OCI-LY1 (cell line): ENCODE measurements around the gene THRA.

Source experiments
- H2AFZ ChIP-seq: fragments of 200-600 bp; sonication (generic), shearing (Covaris generic); 2 replicates; pipeline ENCODE4 v1.6.0; 2014; ENCODE audit warnings: antibody characterized with exemption, mild to moderate bottlenecking, low read length
- H3F3A ChIP-seq: fragments of 200-600 bp; sonication (generic), shearing (Covaris generic); 2 replicates; pipeline ENCODE4 v1.6.0; 2014; ENCODE audit warnings: mild to moderate bottlenecking, antibody characterized with exemption, low read length, moderate library complexity; ENCODE audit not compliant: insufficient read depth
- H3K27ac ChIP-seq: fragments of 200-600 bp; sonication (generic); 2 replicates; pipeline ENCODE4 v1.5.1; 2014; ENCODE audit warnings: low read length, mixed run types, mild to moderate bottlenecking, low read depth; ENCODE audit not compliant: poor library complexity, severe bottlenecking
- H3K27me3 ChIP-seq: fragments of 200-600 bp; sonication (generic); 2 replicates; pipeline ENCODE4 v1.6.0; 2014; ENCODE audit warnings: antibody characterized with exemption, mild to moderate bottlenecking, low read length, moderate library complexity; ENCODE audit not compliant: insufficient read depth
- H3K36me3 ChIP-seq: fragments of 200-600 bp; sonication (generic); 2 replicates; pipeline ENCODE4 v1.6.1; 2014; ENCODE audit warnings: mild to moderate bottlenecking, antibody characterized with exemption, low read length, moderate library complexity, mixed read lengths; ENCODE audit not compliant: insufficient read depth
- H3K4me1 ChIP-seq: fragments of 200-600 bp; sonication (generic); 2 replicates; pipeline ENCODE4 v1.5.1; 2014; ENCODE audit warnings: mild to moderate bottlenecking, low read length, moderate library complexity; ENCODE audit not compliant: insufficient read depth, severe bottlenecking
- H3K4me2 ChIP-seq: fragments of 200-600 bp; sonication (generic), shearing (Covaris generic); 2 replicates; pipeline ENCODE4 v1.6.1; 2014; ENCODE audit warnings: low read length
- H3K4me3 ChIP-seq: fragments of 200-600 bp; sonication (generic); 2 replicates; pipeline ENCODE4 v1.5.1; 2014; ENCODE audit warnings: low read length, low read depth, mild to moderate bottlenecking, mixed read lengths; ENCODE audit not compliant: poor library complexity, severe bottlenecking
- H3K79me2 ChIP-seq: fragments of 200-600 bp; shearing (Covaris generic); 2 replicates; pipeline ENCODE4 v1.6.1; 2016; ENCODE audit warnings: mixed run types, low read length, mixed read lengths; ENCODE audit not compliant: insufficient read depth
- H3K9ac ChIP-seq: fragments of 200-600 bp; sonication (generic), shearing (Covaris generic); 2 replicates; pipeline ENCODE4 v1.6.1; 2014; ENCODE audit warnings: mild to moderate bottlenecking, low read length, mixed read lengths
- H3K9me2 ChIP-seq: fragments of 200-600 bp; sonication (generic), shearing (Covaris generic); 2 replicates; pipeline ENCODE4 v1.6.1; 2014; ENCODE audit warnings: low read depth, mild to moderate bottlenecking, low read length, mixed read lengths
- H3K9me3 ChIP-seq: fragments of 200-600 bp; shearing (Covaris generic); 2 replicates; pipeline ENCODE4 v1.6.1; 2014; ENCODE audit warnings: low read length, mixed read lengths
- H4K20me1 ChIP-seq: fragments of 200-600 bp; sonication (generic), shearing (Covaris generic); 2 replicates; pipeline ENCODE4 v1.6.0; 2016; ENCODE audit warnings: mild to moderate bottlenecking, low read length; ENCODE audit not compliant: insufficient read depth
- EZH2 ChIP-seq: fragments of 200-600 bp; sonication (generic), shearing (Covaris generic); IDR thresholded peaks from 2 replicates; pipeline ENCODE4 v1.8.0; 2017; ENCODE audit warnings: borderline replicate concordance, mixed run types, mild to moderate bottlenecking, antibody characterized with exemption, low read length, moderate library complexity, mixed read lengths
- TF ChIP-seq, protein P1 (sequence below): fragments of 200-600 bp; sonication (generic), shearing (Covaris generic); IDR thresholded peaks from 2 replicates; pipeline ENCODE4 v1.5.1; 2017; ENCODE audit warnings: mild to moderate bottlenecking, antibody characterized with exemption, low read length, moderate library complexity, mixed read lengths

THRA gene

DNA sequence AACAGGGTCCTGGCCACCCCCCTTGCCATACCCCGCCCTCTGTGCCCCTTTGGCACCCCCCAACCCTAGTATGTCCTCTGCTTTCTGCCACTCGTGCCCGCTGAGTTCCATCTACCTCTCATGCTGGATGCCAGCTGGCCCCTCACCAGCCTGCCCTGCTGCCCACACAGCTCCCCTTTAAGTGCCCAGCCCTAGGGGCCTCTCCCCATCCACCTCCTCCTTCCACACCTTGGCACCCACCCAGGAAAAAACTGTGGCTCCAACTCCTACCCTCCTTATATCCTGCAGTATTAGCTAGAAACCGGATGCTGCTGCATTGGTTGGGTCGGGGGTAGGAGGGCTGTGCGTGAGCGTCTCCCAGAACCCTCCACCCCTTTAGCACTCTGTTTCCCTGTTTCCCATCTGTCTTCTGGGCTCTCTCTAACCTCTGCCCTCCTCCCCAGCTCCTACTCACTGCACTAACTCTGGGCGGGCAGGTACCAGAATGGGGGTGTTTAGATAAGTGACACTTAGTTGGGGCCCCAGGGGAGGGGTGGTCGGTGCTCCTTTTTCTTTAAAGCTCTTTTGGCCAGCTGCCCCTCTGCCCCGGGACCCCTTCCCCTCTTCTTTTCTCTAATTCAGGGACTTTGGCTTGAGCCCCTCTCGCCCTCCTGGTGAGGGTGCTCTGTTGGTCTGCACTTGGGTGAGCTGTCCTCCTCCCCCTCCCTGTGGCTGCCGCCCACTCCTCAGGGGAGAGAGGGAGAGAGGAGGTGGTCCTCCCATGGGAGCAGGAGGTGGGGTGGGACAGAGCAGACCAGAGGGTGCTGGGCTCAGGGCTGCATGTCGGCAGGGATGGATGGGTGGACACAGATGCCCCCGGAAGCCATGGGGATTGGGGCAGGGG lies 27.7 kb downstream of the THRA start:
- H3K36me3 ChIP-seq: peaks cover 14% of the 10 kb centered on the region; the same call in 1 of the 2 replicates

DNA sequence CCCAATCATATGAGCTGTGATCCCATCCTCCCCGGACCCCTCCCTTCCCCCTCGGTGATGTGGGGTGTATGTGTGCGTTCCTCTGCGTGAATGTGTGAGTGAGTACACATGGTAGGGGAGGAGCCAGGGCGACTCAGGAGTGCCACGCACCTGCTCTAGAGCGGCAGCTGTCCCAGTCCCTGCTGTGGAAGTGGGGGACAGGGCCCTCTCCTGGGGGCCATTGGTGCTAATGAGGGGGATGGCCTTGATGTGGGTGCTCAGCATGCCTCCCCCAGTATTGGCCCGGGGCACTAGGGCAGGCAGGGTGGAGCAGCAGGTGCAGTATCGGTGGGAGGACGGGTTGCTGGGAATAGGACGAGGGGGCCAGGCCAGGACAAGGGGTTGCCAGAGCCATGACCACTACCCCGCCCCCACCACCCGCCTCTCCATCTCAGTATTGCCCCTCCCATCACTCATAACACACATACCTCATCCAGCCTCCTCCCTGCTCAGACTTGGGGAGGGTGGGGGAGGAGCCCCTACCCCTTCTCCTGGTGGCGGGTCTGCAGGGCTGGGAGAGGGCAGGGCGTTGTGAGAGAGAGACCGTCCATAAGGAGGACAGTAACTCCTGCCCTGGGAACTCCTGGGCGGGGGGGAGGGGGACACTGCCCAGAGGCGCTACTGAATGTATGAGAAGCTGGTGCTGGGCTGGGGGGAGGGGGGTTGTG lies 29.1 kb downstream of the THRA start:
- H4K20me1 ChIP-seq: no peaks in the 10 kb centered on the region
- TF ChIP-seq, protein P1, sequence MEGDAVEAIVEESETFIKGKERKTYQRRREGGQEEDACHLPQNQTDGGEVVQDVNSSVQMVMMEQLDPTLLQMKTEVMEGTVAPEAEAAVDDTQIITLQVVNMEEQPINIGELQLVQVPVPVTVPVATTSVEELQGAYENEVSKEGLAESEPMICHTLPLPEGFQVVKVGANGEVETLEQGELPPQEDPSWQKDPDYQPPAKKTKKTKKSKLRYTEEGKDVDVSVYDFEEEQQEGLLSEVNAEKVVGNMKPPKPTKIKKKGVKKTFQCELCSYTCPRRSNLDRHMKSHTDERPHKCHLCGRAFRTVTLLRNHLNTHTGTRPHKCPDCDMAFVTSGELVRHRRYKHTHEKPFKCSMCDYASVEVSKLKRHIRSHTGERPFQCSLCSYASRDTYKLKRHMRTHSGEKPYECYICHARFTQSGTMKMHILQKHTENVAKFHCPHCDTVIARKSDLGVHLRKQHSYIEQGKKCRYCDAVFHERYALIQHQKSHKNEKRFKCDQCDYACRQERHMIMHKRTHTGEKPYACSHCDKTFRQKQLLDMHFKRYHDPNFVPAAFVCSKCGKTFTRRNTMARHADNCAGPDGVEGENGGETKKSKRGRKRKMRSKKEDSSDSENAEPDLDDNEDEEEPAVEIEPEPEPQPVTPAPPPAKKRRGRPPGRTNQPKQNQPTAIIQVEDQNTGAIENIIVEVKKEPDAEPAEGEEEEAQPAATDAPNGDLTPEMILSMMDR: no peak
- TF ChIP-seq EZH2: no peak
- H3K9ac ChIP-seq: no peak overlapping the region
- no peaks in the 10 kb centered on the region for H3F3A ChIP-seq
- no peaks in the 10 kb centered on the region for H3K9me2 ChIP-seq
- H3K4me2 ChIP-seq: no peak overlapping the region
- H3K79me2 ChIP-seq: no peaks in the 10 kb centered on the region
- H3K36me3 ChIP-seq: peaks cover 20% of the 10 kb centered on the region; the same call in 1 of the 2 replicates
- H3K27me3 ChIP-seq: no peaks in the 10 kb centered on the region
- peaks cover 15% of the 10 kb centered on the region for H3K4me1 ChIP-seq
- no peak overlapping the region for H2AFZ ChIP-seq
- H3K4me3 ChIP-seq: no peak overlapping the region
- H3K27ac ChIP-seq: no peak overlapping the region
- H3K9me3 ChIP-seq: no peaks in the 10 kb centered on the region

More for the DNA sequence above, 27.7 kb downstream of the THRA start:
- no peaks in the 10 kb centered on the region for H3K9me3 ChIP-seq
- no peaks in the 10 kb centered on the region for H4K20me1 ChIP-seq
- TF ChIP-seq, protein P1: no peak
- no peak for TF ChIP-seq EZH2
- H2AFZ ChIP-seq: no peak overlapping the region
- H3K4me2 ChIP-seq: no peak overlapping the region
- no peak overlapping the region for H3K4me3 ChIP-seq
- H3K4me1 ChIP-seq: peaks cover 1% of the 10 kb centered on the region
- H3K27ac ChIP-seq: no peak overlapping the region
- H3K9ac ChIP-seq: no peak overlapping the region
- no peaks in the 10 kb centered on the region for H3K27me3 ChIP-seq
- H3F3A ChIP-seq: no peaks in the 10 kb centered on the region
- H3K9me2 ChIP-seq: no peaks in the 10 kb centered on the region
- H3K79me2 ChIP-seq: no peaks in the 10 kb centered on the region

DNA sequence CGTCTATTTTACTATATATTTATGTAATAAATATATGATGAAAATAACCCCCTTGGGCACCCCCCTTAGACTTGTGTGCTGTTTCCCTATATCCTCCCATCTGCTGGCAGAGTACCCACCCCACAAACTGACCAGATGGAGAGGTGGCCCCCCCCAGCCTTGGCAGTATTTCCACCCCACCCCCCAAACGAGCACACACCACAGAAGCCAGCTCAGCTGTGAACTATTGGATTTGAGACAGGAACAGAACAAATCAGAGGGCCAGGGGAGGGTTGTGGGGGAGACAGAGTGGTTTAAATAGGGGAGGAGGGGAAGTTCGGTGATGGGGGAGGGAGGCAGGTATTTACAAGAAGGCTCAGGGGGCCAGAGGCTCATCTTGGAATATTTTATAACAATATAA lies 29.8 kb downstream of the THRA start:
- no peaks in the 10 kb centered on the region for H3K79me2 ChIP-seq
- TF ChIP-seq, protein P1: no peak
- TF ChIP-seq EZH2: no peak
- H3K27ac ChIP-seq: no peak overlapping the region
- peaks cover 22% of the 10 kb centered on the region; the same call in 1 of the 2 replicates for H3K36me3 ChIP-seq
- H3K4me1 ChIP-seq: peaks cover 22% of the 10 kb centered on the region
- H3K4me3 ChIP-seq: no peak overlapping the region
- no peaks in the 10 kb centered on the region for H4K20me1 ChIP-seq
- no peaks in the 10 kb centered on the region for H3K9me3 ChIP-seq
- H3K9ac ChIP-seq: no peak overlapping the region
- no peaks in the 10 kb centered on the region for H3K27me3 ChIP-seq
- no peaks in the 10 kb centered on the region for H3F3A ChIP-seq
- H3K9me2 ChIP-seq: no peaks in the 10 kb centered on the region
- H3K4me2 ChIP-seq: no peak overlapping the region
- H2AFZ ChIP-seq: no peak overlapping the region
